ENCODE data around the gene TPSB2.
"Not testable (repeated sequence)": the region's sequence is repeated elsewhere in the genome, so short reads cannot be mapped to it uniquely, and the experiment has no call there.

The TPSB2 gene

GRCh38 chr16:1240436-1240835, 10.5 kb upstream of the TPSB2 start, which contains the start of gene TPSAB1:
Gene TPSAB1, plus strand, starts transcription at chr16:1240705. Its CDS starts 234 bp downstream, at chr16:1240939.
- DNase-seq (ENCODE audit: low read depth); H3K4me3 ChIP-seq (ENCODE audit: control insufficient read depth, low read depth, low read length): not testable (repeated sequence)

GRCh38 chr16:1239575-1239974, 9.6 kb upstream of the TPSB2 start:
- not testable (repeated sequence) for DNase-seq (ENCODE audit: low read depth); H3K4me3 ChIP-seq (ENCODE audit: control insufficient read depth, low read depth, low read length)

- H3K4me3 ChIP-seq (ENCODE audit: control insufficient read depth, low read depth, low read length); DNase-seq (ENCODE audit: low read depth): not testable (repeated sequence)
Measured at GRCh38 chr16:1238909-1239308, 8.9 kb upstream of the TPSB2 start.

GRCh38 chr16:1237990-1238389, 8.0 kb upstream of the TPSB2 start:
- H3K4me3 ChIP-seq (ENCODE audit: control insufficient read depth, low read depth, low read length), result no peak overlapping the region
- no peak for TF ChIP-seq CTCF (IDR thresholded peaks at IDR 0.05; ENCODE audit: control insufficient read depth, insufficient read depth, low read depth, low read length, missing control alignments)
- no peak for DNase-seq (ENCODE audit: low read depth)

- not testable (repeated sequence) for DNase-seq (ENCODE audit: low read depth); H3K4me3 ChIP-seq (ENCODE audit: control insufficient read depth, low read depth, low read length)
Measured at GRCh38 chr16:1236659-1237058, 6.7 kb upstream of the TPSB2 start.

GRCh38 chr16:1232049-1232748, 2.2 kb upstream of the TPSB2 start:
- H3K4me3 ChIP-seq (ENCODE audit: control insufficient read depth, low read depth, low read length); DNase-seq (ENCODE audit: low read depth): not testable (repeated sequence)

- not testable (repeated sequence) for H3K4me3 ChIP-seq (ENCODE audit: control insufficient read depth, low read depth, low read length); DNase-seq (ENCODE audit: low read depth)
Measured at GRCh38 chr16:1231301-1231700, 1.3 kb upstream of the TPSB2 start.

- H3K4me3 ChIP-seq (ENCODE audit: control insufficient read depth, low read depth, low read length), result not testable (repeated sequence)
Measured at GRCh38 chr16:1230471-1231212, 658 bp upstream of the TPSB2 start.

GRCh38 chr16:1229476-1229875, 508 bp downstream of the TPSB2 start:
- DNase-seq (ENCODE audit: low read depth); H3K4me3 ChIP-seq (ENCODE audit: control insufficient read depth, low read depth, low read length): not testable (repeated sequence)

More at GRCh38 chr16:1230471-1231212, 658 bp upstream of the TPSB2 start:
- DNase-seq (ENCODE audit: low read depth), result not testable (repeated sequence)

- DNase-seq (ENCODE audit: low read depth); H3K4me3 ChIP-seq (ENCODE audit: control insufficient read depth, low read depth, low read length): not testable (repeated sequence)
Measured at GRCh38 chr16:1228227-1228626, 1.8 kb downstream of the TPSB2 start.

- not testable (repeated sequence) for DNase-seq (ENCODE audit: low read depth); H3K4me3 ChIP-seq (ENCODE audit: control insufficient read depth, low read depth, low read length)
Measured at GRCh38 chr16:1226692-1227091, 3.3 kb downstream of the TPSB2 start.

GRCh38 chr16:1225728-1226311, 4.2 kb downstream of the TPSB2 start:
- H3K4me3 ChIP-seq (ENCODE audit: control insufficient read depth, low read depth, low read length); DNase-seq (ENCODE audit: low read depth): not testable (repeated sequence)

GRCh38 chr16:1225051-1225451, 4.9 kb downstream of the TPSB2 start, which contains the start of gene TPSG1:
Gene TPSG1, minus strand, starts transcription at chr16:1225268. Its CDS starts 16 bp downstream, at chr16:1225252.
- no peak within 1 kb of the TSS for H3K4me3 ChIP-seq (ENCODE audit: control insufficient read depth, low read depth, low read length)
- no peak for DNase-seq (ENCODE audit: low read depth)
- no peak for TF ChIP-seq CTCF (IDR thresholded peaks at IDR 0.05; ENCODE audit: control insufficient read depth, insufficient read depth, low read depth, low read length, missing control alignments)

Data from AG09309 (cell line).